ENCODE measurements around the gene ZNF831.

- TF ChIP-seq CTCF (conservative IDR thresholded peaks at IDR 0.05) (no peak), ZFX (IDR thresholded peaks at IDR 0.05) (no peak)
These were observed 18.2 kb upstream of the ZNF831 start for GRCh38 chr20:59145247-59145923.
